PFSK-1 (cell line): Measurements from ENCODE around the gene SLC36A1.

Source experiments
- POLR2AphosphoS5 ChIP-seq: IDR thresholded peaks from 2 replicates; pipeline ENCODE4 v1.6.1; 2012; ENCODE audit warnings: low read depth, mild to moderate bottlenecking, control low read depth, low read length, moderate library complexity
- REST ChIP-seq, 2 experiments: IDR thresholded peaks; 2 replicates each; pipeline versions ENCODE4 v1.6.1 to v1.8.0; 2011 to 2012; ENCODE audit warnings: low read depth in 2 of 2, low read length in 2 of 2, control low read depth in 1 of 2, inconsistent platforms in 1 of 2, mild to moderate bottlenecking in 1 of 2, moderate library complexity in 1 of 2; ENCODE audit not compliant: insufficient read depth in 1 of 2
- SIN3A ChIP-seq: IDR thresholded peaks from 2 replicates; pipeline ENCODE4 v1.6.1; 2012; ENCODE audit warnings: mild to moderate bottlenecking, low read length, moderate library complexity, borderline replicate concordance; ENCODE audit not compliant: insufficient read depth
- TAF1 ChIP-seq: IDR thresholded peaks from 2 replicates; pipeline ENCODE4 v1.6.1; 2012; ENCODE audit warnings: low read length, control low read depth, borderline replicate concordance; ENCODE audit not compliant: insufficient read depth

GRCh38 chr5:151498395-151499155, 51.2 kb downstream of the SLC36A1 start:
- no peak for TF ChIP-seq POLR2AphosphoS5
- TF ChIP-seq TAF1: no peak
- no peak for TF ChIP-seq REST (IDR thresholded peaks at IDR 0.05; ENCODE audit: insufficient read depth in 1 of 2, low read depth in 2 of 2, low read length in 2 of 2)
- no peak for TF ChIP-seq SIN3A
